ENCODE data around the gene ERG.

DNA sequence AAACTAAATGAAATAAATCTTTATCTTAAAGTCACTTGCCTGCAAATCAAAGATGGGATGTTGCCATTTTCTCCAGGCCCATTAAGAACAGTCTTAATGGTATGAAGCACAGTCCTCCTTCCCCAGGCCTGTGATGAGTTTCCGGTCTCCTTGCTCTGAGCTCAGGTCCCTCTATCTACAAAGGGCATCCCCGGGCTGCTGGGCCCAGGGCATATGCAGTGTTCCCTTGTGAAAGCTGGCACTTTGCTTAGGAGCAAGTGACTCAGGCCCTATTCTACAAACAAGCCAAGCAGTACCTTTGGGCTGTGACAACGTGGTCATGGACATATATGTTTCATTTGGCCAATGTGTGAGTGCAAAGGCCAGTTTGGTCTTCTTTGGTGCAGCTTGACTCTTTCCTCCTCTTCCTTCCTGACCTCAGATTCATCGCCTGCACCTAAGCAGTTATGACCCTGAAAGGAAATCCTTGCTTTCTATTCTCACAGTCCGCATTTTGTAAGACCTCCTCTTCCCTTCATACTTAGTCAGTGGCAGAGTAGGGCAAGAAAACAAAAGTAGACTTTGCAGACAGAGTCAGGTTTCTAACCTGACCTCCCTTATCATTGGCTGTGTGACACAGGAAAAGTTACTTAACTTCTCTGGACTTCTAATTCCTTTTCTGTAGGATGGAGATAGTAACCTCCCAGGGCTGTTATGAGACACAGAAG is 109.5 kb downstream of the ERG start:
- TF ChIP-seq, protein P1, sequence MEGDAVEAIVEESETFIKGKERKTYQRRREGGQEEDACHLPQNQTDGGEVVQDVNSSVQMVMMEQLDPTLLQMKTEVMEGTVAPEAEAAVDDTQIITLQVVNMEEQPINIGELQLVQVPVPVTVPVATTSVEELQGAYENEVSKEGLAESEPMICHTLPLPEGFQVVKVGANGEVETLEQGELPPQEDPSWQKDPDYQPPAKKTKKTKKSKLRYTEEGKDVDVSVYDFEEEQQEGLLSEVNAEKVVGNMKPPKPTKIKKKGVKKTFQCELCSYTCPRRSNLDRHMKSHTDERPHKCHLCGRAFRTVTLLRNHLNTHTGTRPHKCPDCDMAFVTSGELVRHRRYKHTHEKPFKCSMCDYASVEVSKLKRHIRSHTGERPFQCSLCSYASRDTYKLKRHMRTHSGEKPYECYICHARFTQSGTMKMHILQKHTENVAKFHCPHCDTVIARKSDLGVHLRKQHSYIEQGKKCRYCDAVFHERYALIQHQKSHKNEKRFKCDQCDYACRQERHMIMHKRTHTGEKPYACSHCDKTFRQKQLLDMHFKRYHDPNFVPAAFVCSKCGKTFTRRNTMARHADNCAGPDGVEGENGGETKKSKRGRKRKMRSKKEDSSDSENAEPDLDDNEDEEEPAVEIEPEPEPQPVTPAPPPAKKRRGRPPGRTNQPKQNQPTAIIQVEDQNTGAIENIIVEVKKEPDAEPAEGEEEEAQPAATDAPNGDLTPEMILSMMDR (IDR thresholded peaks at IDR 0.05; ENCODE audit: insufficient read depth, low read length) = no peak
- TF ChIP-seq, protein P2, sequence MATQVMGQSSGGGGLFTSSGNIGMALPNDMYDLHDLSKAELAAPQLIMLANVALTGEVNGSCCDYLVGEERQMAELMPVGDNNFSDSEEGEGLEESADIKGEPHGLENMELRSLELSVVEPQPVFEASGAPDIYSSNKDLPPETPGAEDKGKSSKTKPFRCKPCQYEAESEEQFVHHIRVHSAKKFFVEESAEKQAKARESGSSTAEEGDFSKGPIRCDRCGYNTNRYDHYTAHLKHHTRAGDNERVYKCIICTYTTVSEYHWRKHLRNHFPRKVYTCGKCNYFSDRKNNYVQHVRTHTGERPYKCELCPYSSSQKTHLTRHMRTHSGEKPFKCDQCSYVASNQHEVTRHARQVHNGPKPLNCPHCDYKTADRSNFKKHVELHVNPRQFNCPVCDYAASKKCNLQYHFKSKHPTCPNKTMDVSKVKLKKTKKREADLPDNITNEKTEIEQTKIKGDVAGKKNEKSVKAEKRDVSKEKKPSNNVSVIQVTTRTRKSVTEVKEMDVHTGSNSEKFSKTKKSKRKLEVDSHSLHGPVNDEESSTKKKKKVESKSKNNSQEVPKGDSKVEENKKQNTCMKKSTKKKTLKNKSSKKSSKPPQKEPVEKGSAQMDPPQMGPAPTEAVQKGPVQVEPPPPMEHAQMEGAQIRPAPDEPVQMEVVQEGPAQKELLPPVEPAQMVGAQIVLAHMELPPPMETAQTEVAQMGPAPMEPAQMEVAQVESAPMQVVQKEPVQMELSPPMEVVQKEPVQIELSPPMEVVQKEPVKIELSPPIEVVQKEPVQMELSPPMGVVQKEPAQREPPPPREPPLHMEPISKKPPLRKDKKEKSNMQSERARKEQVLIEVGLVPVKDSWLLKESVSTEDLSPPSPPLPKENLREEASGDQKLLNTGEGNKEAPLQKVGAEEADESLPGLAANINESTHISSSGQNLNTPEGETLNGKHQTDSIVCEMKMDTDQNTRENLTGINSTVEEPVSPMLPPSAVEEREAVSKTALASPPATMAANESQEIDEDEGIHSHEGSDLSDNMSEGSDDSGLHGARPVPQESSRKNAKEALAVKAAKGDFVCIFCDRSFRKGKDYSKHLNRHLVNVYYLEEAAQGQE (IDR thresholded peaks at IDR 0.05; ENCODE audit: insufficient replicate concordance, low read depth) = no peak

All from HL-60 (cell line).